GM18867 (cell line): ENCODE results near the gene VWA5B2.
"Not testable (repeated sequence)": the region's sequence is repeated elsewhere in the genome, so short reads cannot be mapped to it uniquely, and the experiment has no call there.

Source experiments
- ATAC-seq: cut with Tn5 transposase; IDR thresholded peaks from one replicate; pipeline ENCODE4 v1.9.1; 2021; ENCODE audit warnings: mild to moderate bottlenecking, moderate library complexity; ENCODE audit not compliant: unreplicated experiment

Gene VWA5B2

GRCh38 chr3:184241141-184241446 is 11.7 kb downstream of the VWA5B2 start:
- ATAC-seq: no peak

- ATAC-seq: no peak
Observed at GRCh38 chr3:184241447-184242296, 12.3 kb downstream of the VWA5B2 start.

- ATAC-seq: no peak
Observed at GRCh38 chr3:184242297-184242685, 12.9 kb downstream of the VWA5B2 start.

- peak; percentile 46 for ATAC-seq
Observed at GRCh38 chr3:184248454-184249411, 19.3 kb downstream of the VWA5B2 start, which contains the start of gene ALG3. Gene ALG3, minus strand, starts transcription at chr3:184248962. Its CDS starts 22 bp downstream, at chr3:184248940.

- peak; percentile 86 for ATAC-seq
Observed at GRCh38 chr3:184249412-184250166, 20.2 kb downstream of the VWA5B2 start, which contains the start of gene EEF1AKMT4. Gene EEF1AKMT4, plus strand, starts transcription at chr3:184249672. Its CDS starts 23 bp downstream, at chr3:184249695.

- ATAC-seq: peak; percentile 67
Observed at GRCh38 chr3:184250167-184250828, 20.9 kb downstream of the VWA5B2 start.

GRCh38 chr3:184255291-184256039 is 26.1 kb downstream of the VWA5B2 start:
- no peak for ATAC-seq

GRCh38 chr3:184257083-184257915 is 27.9 kb downstream of the VWA5B2 start:
- ATAC-seq: no peak

GRCh38 chr3:184258926-184259325 is 29.5 kb downstream of the VWA5B2 start:
- ATAC-seq: no peak

- ATAC-seq: no peak
Observed at GRCh38 chr3:184259396-184259877, 30.1 kb downstream of the VWA5B2 start.

GRCh38 chr3:184259878-184260723 is 30.7 kb downstream of the VWA5B2 start:
- no peak for ATAC-seq

GRCh38 chr3:184260724-184261269 is 31.4 kb downstream of the VWA5B2 start:
- ATAC-seq: peak; percentile 9

GRCh38 chr3:184261270-184261853 is 32.0 kb downstream of the VWA5B2 start, which contains the start of gene CAMK2N2:
Gene CAMK2N2, minus strand, starts transcription at chr3:184261553. Its CDS starts 268 bp downstream, at chr3:184261285.
- ATAC-seq: peak; percentile 61

- ATAC-seq: no peak
Observed at GRCh38 chr3:184261854-184262763, 32.7 kb downstream of the VWA5B2 start.

- ATAC-seq: no peak
Observed at GRCh38 chr3:184262764-184263179, 33.4 kb downstream of the VWA5B2 start.

GRCh38 chr3:184267249-184267648 is 37.9 kb downstream of the VWA5B2 start:
- not testable (repeated sequence) for ATAC-seq
